LoVo (cell line): ENCODE data around the gene SPTBN4.
"Not testable (repeated sequence)": the region's sequence is repeated elsewhere in the genome, so short reads cannot be mapped to it uniquely, and the experiment has no call there.

Experiments
- DNase-seq: peaks from one replicate; pipeline ENCODE4 v3.0.0-alpha.2; 2016; ENCODE audit warnings: low spot score

SPTBN4 gene

DNA sequence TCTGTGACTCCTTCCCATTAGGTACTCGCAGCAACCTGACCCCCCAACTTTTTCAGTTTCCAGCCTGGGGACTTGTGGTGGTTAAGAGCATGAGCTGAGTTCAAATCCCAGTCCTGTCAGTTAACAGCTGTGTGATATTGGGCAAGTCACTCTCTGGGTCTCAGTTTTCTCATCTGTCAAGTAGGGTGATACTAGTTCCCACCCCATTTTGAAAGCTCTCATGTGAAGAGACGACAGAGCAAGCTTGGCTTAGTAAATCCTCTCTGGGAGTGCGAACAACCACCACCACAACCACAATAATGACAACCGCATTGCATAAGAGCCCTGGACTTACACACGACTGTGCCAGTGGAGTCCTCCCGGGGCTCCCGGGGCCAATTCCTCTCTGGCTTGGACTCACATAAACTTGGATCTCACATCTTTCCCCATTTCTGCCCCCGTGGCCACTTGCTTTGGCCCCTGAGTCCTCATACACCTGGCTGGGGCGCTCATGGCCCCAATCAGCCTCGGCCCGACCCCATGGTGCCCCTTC, 1.7 kb upstream of the SPTBN4 start:
- DNase-seq, result peak; percentile 47

DNA sequence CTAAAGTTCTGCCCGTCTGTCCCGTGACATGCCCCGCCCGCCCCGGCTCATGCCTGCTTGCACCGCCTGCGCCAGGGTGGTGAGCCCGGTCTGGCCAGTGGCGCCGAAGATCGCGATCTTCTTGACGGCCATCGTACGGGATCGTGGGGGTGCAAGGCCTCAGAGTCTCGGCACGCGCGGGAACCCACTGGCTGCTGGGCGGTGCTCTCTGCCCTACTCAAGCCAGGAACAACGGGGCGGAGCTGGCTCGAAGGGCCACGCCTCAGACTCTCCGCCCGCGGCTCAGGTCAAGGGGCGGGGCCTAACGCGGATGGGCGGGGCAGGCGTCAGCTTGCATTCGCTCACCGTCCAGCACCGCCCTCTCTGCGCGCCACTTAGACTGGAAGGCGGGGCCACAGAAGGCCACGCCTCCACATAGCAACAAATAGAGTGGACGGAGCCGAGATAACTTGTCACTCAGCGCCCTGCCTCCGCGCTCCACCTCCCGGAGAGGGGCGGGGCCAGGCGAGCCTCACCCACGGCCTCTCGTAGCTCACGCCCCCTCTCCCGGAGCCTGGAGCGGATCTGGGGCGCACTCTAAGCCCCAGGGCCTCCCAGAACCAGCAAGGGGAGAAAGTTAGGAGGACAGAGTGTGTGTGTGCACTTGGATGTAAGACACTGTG, 1.1 kb upstream of the SPTBN4 start, which contains the start of gene BLVRB:
BLVRB (minus strand) TSS at position 189 of the 662 bp plus-strand sequence; CDS start at position 132, 57 bp downstream.
- peak; percentile 99 for DNase-seq

DNA sequence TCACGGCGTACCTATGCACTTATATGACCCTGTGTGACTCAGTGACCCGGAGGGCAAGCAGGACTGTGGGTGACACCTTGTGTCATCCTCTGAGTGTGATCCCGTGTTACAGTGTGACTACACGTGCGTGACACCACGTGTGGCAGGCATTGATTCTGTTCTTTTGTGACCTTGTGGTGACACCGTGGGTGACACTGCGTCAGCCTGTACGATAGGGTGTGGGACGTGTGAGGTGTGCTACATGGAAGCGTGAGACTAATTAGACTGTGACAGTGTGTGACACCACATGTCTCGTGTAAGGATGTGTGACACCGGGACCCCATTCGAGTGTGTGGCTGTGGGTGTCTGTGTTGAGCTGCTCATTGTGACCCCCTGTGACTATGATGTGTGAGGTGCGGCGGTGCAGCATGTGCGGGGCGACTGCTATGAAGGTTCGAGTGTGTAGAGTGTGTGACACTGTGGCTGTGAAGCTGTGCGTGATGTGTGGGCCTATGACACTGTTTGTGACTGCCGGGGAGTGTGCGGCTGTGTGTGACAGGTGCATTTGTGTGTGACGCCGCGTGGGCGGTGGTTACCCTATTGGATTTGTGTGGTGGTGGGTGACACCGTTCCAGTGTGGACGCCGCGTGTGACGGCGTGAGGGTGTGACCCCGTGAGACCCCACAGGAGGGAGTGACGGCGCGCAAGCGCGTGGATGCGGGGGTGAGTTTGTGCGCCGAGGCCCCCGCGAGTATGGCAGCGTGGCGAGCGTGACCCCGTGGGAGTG, 399 bp upstream of the SPTBN4 start:
- DNase-seq, result no peak

DNA sequence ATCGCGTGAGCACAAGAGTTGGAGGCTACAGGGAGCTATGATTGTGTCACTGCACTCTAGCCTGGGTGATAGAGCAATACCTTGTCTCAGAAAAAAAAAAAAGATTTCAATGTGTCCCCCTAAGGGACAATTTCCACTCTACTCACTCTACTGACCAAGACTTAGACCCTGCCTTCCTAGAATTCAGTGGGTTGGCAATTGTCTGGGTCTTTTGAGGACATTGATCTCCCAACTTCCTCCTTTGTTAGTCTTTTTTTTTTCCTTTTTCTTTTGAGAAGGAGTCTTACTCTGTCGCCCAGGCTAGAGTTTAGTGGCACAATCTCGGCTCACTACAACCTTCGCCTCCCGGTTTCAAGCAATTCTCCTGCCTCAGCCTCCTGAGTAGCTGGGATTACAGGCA, 2.2 kb downstream of the SPTBN4 start:
- no peak for DNase-seq

DNA sequence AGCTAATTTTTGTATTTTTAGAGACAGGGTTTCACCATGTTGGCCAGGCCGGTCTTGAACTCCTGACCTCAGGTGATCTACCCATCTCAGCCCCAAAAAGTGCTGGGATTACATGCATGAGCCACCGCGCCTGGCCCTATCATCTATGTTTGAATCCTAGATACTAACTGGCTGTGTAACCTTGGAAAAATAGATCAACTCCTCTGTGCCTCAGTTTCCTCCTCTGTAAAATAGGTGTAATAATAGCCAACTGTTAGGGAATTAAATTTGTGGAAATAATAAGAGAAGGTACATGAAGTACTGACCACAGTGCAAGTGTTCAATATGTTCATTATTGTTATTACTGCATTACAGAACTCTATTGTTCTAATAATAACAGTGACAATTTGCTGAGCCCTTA, 4.3 kb downstream of the SPTBN4 start:
- DNase-seq, result no peak

DNA sequence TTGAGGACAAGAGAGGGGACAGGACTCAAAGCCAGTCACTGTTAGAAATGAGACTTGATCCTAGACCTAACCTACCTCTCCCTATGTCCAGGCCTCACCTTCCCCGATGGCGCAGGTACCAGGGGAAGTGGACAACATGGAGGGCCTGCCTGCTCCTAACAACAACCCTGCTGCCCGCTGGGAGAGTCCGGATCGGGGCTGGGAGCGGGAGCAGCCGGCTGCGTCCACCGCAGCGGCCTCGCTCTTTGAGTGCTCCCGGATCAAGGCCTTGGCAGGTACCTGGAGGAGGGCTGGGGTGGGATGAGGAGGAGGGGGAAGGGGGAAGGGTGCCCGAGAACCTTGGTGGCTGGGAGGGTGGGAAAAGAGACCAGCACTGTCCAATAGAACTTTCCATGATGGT, 5.7 kb downstream of the SPTBN4 start:
- DNase-seq, result no peak

DNA sequence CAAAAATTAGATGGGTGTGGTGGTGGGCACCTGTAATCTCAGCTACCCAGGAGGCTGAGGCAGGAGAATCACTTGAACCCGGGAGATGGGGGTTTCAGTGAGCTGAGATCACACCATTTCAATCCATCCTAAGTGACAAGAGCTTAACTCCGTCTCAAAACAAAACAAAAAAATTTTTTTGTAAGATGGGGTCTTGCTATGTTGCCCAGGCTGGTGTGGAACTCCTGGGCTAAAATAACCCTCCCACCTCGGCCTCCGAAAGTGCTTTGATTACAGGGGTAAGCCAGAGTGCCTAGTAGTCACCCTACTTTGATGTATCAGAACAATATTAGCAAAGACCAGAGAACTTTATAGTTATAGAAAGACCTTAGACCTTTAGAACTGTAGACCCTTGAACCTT, 7.9 kb downstream of the SPTBN4 start:
- DNase-seq, result no peak

DNA sequence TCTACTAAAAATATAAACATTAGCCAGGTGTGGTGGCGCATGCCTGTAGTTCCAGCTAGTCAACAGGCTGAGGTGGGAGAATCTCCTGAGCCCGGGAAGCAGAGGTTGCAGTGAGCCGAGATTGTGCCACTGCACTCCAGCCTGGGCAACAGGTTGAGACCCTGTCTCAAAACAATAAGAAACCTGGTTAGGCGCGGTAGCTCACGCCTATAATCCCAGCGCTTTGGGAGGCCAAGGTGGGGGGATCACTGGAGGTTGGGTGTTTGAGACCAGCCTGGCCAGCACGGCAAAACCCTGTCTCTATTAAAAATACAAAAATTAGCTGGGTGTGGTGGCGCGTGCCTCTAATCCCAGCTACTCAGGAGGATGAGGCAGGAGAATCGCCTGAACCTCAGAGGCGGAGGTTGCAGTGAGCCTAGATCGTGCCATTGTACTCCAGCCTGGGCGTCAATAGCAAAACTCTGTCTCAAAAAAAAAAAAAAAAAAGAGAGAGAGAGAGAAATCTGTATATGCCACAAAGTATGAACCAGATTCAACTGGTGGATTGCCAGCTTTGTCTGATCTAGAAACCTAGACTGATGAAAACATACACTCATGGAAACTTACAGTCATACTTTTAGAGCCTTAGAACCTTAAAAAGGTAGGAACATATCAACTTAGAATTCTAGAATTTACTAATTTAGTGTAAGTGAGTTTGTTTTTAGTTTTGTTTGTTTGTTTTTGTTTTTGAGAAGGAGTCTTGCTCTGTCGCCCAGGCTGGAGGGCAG, 9.3 kb downstream of the SPTBN4 start:
- not testable (repeated sequence) for DNase-seq

DNA sequence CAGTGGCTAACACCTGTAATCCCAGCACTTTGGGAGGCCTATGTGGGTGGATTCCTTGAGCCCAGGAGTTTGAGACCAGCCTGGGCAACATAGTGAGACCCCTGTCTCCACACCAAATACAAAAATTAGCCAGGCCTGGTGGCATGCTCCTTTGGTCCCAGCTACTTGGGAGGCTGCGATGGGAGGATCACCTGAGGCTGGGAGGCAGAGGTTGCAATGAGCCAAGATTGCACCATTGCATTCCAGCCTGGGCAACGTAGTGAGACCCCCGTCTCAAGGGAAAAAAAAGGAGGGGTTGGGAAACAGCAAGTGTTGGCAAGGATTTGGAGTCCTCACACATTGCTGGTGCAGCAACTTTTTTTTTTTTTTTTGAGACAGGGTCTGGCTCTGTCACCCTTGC, 19.2 kb downstream of the SPTBN4 start:
- no peak for DNase-seq

DNA sequence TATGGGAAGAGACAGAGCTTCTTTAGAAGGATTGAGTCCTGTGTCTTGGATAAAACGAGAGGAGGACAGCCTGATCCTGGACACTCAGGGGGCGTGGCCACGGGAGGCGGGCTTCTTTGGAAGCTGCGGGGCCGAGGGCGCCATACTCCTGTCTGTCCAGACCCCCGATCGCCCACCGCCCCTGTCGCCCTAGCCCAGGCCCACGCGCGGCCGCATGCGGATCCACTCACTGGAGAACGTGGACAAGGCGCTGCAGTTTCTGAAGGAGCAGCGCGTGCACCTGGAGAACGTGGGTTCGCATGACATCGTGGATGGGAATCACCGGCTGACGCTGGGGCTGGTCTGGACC, 23.1 kb downstream of the SPTBN4 start:
- no peak for DNase-seq

DNA sequence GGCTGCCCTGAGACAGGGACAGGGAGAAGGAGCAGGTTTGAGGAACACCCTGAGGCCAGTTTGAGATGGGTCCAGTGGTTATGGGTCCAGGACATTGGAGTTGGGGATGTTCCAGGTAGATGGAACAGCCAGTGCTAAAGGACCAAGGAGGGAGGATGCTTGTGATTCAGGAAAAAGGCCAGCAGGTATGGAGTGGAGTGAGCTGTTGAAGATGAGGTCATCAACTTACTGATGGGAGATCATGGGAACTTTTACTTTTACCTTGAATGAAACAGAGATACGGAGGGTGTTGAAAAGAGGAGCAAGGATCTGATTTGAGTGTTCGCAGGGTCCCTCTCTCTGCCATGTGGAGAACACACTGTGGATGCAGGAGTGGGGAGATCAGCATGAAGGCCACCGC, 25.5 kb downstream of the SPTBN4 start:
- DNase-seq, result no peak

DNA sequence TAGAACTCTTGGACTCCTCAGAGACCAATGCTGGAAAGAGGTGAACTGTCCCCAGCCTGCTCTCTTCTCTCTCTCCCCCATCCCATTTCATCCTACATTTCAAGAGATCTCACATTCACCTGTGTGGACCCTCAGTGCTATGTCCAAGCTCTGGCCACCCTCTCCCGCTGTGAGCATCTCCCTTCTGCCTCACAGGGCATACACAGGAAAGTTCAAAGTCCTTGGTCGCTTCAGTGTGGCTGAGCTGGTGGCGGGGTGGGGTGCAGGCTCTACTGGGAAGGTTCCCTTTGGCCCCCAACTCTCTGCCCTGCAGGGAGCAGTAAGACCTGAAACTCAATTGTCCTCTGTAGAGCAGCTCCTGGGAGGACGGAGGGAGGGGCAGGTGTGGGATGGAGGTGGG, 27.0 kb downstream of the SPTBN4 start:
- no peak for DNase-seq

DNA sequence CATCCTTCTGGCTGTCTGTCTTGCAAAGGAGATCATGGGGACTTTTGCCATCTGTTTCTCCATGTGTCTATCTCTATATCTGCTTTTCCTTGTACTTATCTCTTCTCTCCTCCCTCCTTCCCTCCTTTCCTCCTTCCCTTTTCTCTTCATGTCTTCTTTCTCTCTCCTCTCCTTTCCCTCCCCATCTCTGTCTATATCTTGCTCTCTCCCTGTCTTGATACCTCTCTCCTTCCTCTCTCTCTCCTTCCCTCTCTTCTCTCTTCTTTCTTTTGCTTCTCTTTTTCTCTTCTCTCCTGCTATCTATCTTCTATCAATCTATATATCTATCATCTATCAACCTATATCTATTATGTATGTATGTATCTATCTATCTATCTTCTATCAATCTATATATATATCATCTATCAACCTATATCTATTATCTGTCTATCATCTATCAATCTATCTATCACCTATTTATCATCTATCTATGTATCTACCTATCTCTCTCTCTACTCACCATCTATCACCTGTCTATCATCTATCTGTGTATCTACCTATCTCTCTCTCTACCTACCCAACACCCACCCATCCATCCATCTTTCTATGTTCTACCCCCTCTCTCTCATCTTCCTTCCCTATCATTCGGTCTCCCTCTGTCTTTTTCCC, 27.5 kb downstream of the SPTBN4 start:
- DNase-seq, result no peak

DNA sequence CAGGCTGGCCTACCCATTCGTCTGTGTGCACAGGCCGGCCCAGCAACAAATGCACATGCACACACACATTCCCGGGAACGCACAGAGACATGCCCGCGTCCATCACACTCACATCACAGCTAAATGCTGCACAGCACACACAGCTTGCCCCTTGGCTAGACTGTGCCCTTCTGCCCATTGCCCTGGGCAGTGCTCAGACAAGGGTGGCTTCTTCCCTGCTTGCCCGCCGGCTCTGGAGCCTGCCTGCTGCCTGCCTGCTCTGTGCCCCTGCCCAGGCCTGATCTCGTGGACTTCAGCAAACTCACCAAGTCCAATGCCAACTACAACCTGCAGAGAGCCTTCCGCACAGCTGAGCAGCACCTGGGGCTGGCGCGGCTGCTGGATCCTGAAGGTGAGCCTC, 30.4 kb downstream of the SPTBN4 start:
- no peak for DNase-seq

DNA sequence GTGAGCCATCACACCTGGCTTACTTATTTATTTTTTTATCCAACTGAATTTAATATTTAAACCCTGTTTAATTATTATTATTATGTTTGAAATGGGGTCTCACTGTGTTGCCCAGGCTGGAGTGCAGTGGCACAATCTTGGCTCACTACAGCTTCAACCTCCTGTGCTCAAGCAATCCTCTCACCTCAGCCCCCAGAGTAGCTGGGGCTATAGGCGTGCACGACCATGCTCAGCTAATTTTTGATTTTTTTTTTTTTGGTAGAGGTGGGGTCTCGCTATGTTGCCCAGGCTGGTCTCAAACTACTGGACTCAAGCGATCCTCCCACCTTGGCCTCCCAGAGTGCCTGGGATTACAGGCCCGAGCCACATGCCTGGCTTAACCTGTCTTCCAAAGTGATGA, 32.5 kb downstream of the SPTBN4 start:
- no peak for DNase-seq

DNA sequence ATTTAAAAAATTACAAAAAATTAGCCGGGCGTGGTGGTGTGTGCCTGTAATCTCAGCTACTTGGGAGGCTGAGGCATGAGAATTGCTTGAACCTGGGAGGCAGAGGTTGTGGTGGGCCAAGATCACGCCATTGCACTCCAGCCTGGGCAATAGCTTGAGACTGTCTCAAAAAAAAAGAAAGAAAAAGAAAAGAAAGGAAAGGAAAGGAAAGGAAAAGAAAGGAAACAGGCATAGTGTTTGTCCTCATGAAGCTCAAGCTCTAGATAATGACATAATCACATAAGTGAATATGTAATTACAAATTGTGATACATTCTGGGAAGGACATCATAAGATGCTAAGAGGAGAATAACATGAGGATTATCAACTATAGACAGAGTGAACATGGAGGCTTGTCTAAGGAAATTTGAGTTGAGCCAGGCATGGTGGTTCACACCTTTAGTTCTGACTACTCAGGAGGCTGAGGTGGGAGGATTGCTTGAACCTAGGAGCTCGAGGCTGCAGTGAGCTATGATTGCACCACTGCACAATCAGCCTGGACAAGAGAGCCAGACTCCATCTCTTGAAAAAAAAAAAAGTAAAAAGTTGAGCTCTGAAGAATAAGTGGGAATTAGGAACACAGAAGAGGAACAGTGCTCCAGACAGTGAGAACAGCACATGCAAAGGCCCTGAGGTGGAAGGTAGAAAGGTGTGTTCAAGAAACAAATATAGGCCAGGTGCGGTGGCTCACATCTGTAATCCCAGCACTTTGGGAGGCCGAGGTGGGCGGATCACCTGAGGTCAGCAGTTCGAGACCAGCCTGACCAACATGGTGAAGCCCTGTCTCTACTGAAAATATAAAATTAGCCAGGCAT, 34.1 kb downstream of the SPTBN4 start:
- not testable (repeated sequence) for DNase-seq

DNA sequence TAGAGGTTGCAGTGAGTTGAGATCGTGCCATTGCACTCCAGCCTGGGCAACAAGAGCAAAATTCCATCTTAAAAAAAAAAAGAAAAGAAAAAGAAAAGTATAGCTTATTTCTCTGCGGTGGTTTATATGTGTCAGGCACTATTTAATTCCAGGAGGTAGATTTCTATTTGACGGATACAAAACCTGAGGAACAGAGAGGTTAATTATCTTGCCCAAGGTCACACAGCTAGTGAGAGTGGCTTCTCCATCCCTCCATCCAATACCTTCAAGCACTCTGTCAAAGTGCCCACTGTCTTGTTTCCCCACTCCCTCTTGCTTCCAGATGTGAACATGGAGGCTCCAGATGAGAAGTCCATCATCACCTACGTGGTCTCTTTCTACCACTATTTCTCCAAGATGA, 34.8 kb downstream of the SPTBN4 start:
- DNase-seq, result no peak

DNA sequence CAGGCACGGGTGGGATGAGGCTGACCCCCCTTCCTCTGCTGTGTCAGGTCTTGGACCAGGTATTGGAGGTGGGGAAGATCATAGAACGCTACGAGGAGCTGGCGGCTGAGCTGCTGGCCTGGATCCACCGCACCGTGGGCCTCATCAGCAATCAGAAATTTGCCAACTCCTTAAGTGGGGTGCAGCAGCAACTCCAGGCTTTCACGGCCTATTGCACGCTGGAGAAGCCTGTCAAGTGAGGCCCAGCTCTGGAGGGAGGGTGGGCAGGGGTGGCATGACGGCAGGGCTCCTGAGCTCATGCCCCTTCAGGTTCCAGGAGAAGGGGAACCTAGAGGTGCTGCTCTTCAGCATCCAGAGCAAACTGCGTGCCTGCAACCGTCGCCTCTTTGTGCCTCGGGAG, 35.3 kb downstream of the SPTBN4 start:
- DNase-seq, result no peak

DNA sequence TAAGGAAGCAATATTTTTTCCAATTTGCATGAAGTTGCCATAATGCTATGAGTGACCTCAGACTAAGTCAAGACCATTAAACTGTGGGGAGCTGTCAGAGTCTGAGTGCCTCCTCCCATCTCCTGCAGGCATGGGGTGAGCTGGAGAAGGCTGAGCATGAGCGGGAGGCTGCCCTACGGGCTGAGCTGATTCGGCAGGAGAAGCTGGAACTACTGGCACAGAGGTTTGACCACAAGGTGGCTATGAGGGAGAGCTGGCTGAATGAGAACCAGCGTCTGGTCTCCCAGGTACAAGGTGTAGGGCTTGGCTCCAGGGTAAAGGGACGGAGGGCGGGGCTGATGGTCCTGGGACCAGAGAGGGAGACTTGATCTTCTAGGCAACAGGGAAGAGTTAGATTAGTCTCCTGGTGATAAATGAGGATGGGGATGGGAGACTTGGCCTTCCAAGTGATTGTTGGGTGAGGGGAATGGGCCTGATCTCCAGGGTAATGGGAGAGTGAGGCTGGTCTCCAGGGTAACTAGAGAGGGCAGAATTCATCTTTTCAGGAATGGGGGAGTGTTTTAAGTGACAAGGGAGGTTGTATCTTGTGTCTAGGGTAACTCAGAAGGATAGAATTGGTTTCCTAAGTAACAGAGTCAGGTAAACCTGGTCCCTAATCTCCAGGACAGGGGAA, 36.0 kb downstream of the SPTBN4 start:
- no peak for DNase-seq

DNA sequence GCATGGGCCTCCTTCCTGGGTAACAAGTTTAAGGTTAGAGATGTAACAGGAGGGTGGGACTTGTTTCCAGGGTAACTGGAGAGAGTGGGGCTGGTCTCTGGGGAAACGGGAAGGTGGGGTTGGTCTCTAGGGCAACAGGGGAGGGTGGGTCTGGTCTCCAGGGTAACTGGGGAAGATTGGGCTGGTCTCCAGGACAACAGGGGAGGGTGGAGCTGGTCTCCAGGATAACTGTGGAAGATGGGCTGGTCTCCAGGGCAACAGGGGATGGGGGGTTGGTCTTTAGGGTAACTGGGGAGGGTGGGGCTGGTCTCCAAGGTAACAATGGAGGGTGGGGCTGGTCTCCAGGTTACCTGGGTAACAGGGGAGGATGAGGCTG, 36.5 kb downstream of the SPTBN4 start:
- no peak for DNase-seq

DNA sequence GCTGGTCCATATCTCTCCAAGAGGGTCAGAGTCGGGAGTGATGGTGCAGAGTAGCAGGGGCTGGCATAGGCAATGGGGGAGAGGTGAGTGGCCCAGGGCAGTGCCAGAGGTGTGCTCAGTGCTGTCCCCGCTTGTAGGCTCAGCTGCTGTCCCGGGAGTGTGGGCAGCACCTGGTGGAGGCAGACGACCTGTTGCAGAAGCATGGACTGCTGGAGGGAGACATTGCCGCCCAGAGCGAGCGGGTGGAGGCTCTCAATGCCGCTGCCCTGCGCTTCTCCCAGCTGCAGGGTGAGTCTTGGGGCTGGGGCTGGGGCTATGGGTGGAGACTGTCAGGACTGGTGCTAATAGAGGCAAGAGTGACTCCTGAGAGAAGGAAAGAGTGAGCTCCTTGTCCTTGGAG, 39.3 kb downstream of the SPTBN4 start:
- no peak for DNase-seq
